ENCODE data around the gene PLXNC1.

GRCh38 chr12:94103986-94104385 lies 44.4 kb upstream of the PLXNC1 start:
- TF ChIP-seq CTCF (IDR thresholded peaks at IDR 0.05) (no peak), POLR2A (IDR thresholded peaks at IDR 0.05) (no peak)
